ENCODE data around the gene CST9L.
A peak's percentile ranks its signal among the peaks of the same experiment; 100 is the strongest.

The CST9L gene

DNA sequence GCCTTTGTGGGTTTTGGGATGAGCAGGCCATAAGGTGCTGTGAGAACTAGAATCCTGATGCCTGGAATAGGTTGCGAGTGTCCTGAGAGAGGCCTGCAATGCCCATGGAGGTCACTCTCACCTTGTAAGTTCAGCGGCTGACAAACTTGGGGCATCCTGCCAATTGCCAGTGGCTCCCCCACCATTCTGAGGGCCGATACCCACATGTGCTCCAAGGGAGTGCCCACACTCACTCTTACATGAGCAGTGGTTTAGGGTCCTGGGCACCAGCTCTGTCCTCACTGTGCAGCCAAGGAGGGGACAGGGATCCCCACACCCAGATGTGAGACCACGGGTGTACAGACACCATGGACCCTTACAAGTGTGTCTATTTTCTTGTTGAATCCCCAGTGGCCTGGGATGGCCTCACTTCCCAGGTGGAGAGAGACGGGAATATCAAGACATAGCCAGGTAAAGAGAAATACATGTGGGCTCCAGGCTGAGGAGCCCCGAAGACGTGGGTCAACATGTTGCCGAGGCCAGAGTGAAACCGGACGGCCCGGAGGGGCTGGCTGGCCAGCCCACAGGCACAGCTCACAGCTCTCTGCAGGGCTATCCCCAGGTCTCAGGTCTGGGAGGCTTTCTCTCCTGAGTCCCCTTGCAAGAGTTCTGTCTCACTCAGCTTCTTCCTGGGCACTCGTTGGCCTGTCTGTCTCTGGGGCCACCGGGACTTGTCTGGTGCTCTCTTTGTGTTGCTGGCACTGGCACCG, 39.4 kb upstream of the CST9L start:
- H3K4me3 ChIP-seq (ENCODE audit: low read depth, low read length), result no peak overlapping the region
- TF ChIP-seq, protein P1, sequence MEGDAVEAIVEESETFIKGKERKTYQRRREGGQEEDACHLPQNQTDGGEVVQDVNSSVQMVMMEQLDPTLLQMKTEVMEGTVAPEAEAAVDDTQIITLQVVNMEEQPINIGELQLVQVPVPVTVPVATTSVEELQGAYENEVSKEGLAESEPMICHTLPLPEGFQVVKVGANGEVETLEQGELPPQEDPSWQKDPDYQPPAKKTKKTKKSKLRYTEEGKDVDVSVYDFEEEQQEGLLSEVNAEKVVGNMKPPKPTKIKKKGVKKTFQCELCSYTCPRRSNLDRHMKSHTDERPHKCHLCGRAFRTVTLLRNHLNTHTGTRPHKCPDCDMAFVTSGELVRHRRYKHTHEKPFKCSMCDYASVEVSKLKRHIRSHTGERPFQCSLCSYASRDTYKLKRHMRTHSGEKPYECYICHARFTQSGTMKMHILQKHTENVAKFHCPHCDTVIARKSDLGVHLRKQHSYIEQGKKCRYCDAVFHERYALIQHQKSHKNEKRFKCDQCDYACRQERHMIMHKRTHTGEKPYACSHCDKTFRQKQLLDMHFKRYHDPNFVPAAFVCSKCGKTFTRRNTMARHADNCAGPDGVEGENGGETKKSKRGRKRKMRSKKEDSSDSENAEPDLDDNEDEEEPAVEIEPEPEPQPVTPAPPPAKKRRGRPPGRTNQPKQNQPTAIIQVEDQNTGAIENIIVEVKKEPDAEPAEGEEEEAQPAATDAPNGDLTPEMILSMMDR (IDR thresholded peaks at IDR 0.05; ENCODE audit: borderline replicate concordance, insufficient read depth, low read depth, low read length), result no peak

DNA sequence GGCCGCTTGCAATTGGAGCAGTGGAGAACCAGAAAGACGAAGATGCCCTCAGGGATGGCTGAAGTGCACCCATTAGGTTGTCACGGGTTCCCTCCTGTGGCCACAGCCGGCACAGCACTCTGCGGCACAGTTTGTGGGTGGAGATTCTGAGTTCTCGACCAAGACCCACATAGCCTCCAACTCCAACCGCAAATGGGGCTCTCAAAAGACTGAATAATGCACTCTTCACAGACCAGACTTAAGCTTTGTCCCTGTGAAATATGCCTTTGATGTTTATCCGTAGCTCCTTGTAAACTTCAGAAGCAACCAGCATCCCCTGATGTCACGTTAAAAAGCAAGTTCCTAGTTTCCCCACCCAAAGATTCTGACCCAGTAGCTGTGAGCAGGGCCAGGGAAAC, 38.4 kb upstream of the CST9L start:
- no peak overlapping the region for H3K4me3 ChIP-seq (ENCODE audit: low read depth, low read length)
- TF ChIP-seq, protein P1 (IDR thresholded peaks at IDR 0.05; ENCODE audit: borderline replicate concordance, insufficient read depth, low read depth, low read length), result peak; percentile 94

DNA sequence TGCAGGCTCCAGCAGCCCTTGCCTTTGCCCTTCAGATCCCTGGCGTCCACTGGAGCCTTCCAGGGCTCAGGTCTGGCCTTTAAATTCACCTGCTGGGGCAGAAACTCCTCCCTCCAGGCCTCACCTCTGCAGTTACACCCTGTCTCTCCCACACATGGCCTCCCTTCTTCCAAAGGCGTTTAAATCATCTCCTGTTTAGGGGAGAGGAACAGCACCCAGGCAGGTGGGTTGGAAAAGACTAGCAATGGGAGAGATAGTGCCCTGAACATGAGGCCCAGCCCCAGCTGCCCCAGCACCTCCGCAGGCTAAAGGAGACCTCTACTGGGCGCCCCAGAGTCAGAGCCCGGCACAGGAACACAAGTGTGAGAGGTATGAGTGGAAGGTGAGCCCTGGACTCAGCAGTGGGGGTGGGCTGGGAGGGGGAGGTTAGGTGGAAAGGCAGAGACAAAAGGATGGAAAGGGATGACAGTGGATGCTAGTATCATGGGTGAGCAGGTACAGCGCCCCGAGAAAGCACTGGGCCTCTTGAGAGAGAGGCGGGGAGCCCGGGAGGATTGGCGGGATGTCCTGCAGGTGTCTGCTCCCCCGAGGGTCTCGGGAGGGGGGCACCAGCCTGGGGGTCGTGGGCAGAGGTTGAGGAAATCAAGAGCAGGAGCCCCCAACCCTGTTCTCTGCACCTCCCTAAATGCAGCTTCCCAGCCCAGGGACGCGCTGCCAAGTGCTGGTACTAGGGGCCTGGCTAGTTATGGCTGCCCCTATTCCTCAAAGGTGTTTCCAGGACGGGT, 37.8 kb upstream of the CST9L start, which contains the start of gene CST9:
CST9 (minus strand) TSS at position 51 of the 785 bp plus-strand sequence. CDS start 53 bp downstream, outside the sequence.
- TF ChIP-seq, protein P1 (IDR thresholded peaks at IDR 0.05; ENCODE audit: borderline replicate concordance, insufficient read depth, low read depth, low read length), result no peak
- H3K4me3 ChIP-seq (ENCODE audit: low read depth, low read length), result no peak within 1 kb of the TSS

DNA sequence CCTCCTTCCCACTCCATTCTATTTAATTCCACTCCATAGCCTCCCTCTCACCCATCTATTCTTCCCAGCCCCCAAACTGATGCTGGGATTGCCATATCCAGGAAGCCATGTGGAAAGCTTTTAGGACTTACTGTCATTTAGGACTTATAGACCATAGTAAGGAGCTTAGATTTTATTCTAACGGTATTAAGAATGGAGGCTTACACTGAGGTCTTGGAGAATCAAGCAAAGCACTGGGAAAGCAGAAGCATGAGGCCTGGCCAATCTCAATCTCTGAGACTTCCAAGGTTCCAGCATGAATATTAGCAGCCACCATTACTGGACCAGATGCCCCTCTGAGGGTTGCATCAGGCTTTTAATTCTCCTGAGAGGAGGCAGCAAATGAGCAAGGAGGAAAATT, 36.0 kb upstream of the CST9L start:
- TF ChIP-seq, protein P1 (IDR thresholded peaks at IDR 0.05; ENCODE audit: borderline replicate concordance, insufficient read depth, low read depth, low read length), result no peak
- H3K4me3 ChIP-seq (ENCODE audit: low read depth, low read length), result no peak overlapping the region

DNA sequence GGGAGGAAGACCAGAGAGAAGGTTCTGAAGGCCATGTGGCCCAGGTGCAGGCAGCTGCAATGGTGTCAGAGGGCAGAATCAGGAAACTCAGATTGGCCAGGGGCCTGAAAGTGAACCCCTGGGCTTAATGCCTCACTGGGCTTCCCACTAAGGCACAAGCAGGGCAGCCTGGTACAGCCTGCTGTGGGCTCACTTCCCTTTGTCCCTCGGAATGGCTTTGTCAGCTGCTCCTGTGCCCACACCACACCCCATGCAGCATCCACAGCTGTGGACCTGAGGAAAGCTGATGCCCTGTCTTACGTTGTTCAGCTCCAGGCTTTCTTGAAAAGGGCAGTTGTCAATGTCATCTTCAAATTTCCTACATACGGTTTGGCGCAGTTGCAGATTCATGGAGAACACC, 35.0 kb upstream of the CST9L start:
- H3K4me3 ChIP-seq (ENCODE audit: low read depth, low read length), result no peak overlapping the region
- TF ChIP-seq, protein P1 (IDR thresholded peaks at IDR 0.05; ENCODE audit: borderline replicate concordance, insufficient read depth, low read depth, low read length), result no peak

DNA sequence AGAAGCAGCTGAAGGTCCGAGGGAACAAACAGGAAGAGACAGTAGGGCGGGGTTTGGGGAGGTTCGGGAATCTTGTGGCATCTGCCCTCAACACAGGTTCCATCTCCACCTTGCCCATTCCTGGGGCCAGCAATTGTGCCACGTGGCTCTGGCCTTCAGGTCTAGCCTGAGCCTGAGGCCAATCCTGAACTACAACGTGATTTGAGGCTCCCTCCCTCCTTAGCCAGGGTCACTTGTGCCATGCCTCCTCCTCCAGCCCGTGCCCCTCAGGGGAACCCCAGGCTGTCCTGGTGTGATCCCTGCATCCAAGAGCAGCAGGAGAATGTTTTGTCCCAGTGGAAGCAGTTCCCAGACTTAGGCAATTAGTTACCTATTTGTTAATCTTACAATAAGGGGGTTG, 34.4 kb upstream of the CST9L start:
- no peak overlapping the region for H3K4me3 ChIP-seq (ENCODE audit: low read depth, low read length)
- TF ChIP-seq, protein P1 (IDR thresholded peaks at IDR 0.05; ENCODE audit: borderline replicate concordance, insufficient read depth, low read depth, low read length), result no peak

Data from GM12875 (cell line).